SK-N-SH treated with all-trans-retinoic acid at 6 μM for 48 hours (cell line): Measurements from ENCODE around the gene CCDC57.

Experiments used
- ARNTL ChIP-seq: fragments of 450-650 bp; formaldehyde crosslinking; IDR thresholded peaks from 2 replicates; pipeline ENCODE4 v1.5.0; 2020; ENCODE audit warnings: low read depth, mild to moderate bottlenecking, moderate library complexity, borderline replicate concordance
- OSR1 ChIP-seq: fragments of 250-450 bp; sonication (Bioruptor Pico); IDR thresholded peaks from 2 replicates; pipeline ENCODE4 v1.8.0; 2022; ENCODE audit warnings: moderate library complexity, mild to moderate bottlenecking, inconsistent platforms
- ZC3H10 ChIP-seq: fragments of 250-450 bp; sonication (Bioruptor Pico); IDR thresholded peaks from 2 replicates; pipeline ENCODE4 v1.5.1; 2021; ENCODE audit warnings: mild to moderate bottlenecking, moderate library complexity
- ZNF565 ChIP-seq: fragments of 450-650 bp; formaldehyde crosslinking; conservative IDR thresholded peaks from 2 replicates; pipeline ENCODE4 v1.5.0; 2020; ENCODE audit warnings: low read depth, mild to moderate bottlenecking, moderate library complexity
- ZNF70 ChIP-seq: fragments of 450-650 bp; formaldehyde crosslinking; IDR thresholded peaks from 2 replicates; pipeline ENCODE4 v1.5.0; 2020; ENCODE audit warnings: mild to moderate bottlenecking, moderate library complexity
- ZNF8 ChIP-seq: fragments of 450-650 bp; formaldehyde crosslinking; IDR thresholded peaks from 2 replicates; pipeline ENCODE4 v1.5.0; 2020; ENCODE audit warnings: mild to moderate bottlenecking, moderate library complexity
- TF ChIP-seq, protein P1 (sequence below): fragments of 250-450 bp; sonication (Bioruptor Pico); IDR thresholded peaks from 2 replicates; pipeline ENCODE4 v1.5.0; 2020; ENCODE audit warnings: mild to moderate bottlenecking, moderate library complexity
- TF ChIP-seq, protein P2 (sequence below): fragments of 250-450 bp; sonication (Bioruptor Pico); IDR thresholded peaks from 2 replicates; pipeline ENCODE4 v1.5.1; 2021; ENCODE audit warnings: mild to moderate bottlenecking, moderate library complexity
- TF ChIP-seq, protein P3 (sequence below): fragments of 250-450 bp; sonication (Bioruptor Pico); IDR thresholded peaks from 2 replicates; pipeline ENCODE4 v1.8.0; 2020; ENCODE audit warnings: mild to moderate bottlenecking, moderate library complexity, borderline replicate concordance

DNA sequence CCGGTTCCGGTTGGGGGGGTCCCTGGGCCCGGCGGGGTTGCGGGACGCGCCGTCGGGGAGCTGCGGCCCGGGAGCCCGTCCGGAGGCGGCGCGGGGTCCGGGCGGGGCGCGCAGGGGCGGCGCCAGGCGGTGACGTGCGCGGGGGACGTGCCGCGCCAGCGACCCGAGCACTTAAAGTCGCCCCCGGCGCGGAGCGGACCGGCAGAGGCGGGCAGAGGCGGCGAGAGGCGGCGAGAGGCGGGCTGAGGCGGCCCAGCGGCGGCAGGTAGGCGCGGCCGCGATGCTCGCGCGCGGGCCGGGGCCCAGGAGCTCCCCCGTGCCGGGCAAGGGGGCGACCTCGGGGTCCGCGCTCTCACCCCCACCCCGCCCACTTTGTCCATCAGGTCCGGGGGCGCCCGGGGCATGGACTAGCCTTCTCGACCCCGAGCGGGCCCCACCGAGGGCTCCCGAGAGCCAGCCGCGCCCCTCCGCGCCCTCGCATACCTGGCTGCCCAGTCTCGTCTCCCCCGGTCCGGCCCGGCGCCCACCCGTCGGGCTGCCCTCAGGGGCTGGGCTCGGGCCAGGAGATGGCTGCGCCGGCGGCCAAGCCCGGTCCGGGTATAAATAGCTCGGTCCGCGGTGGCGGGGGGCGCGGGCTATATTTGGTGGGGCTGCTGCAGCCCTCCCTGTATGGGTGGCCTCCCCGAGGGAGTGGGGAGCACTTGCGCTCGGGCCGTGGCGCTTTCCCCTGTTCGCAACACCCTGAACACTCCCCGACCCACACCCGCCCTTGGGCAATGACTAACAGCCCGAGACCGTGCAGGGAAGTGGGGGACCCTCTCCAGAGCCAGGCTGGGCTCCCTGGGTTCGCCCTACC is 16.4 kb upstream of the CCDC57 start, which contains the start of gene SLC16A3:
- TF ChIP-seq ZNF8: no peak
- TF ChIP-seq OSR1 (CRISPR knock-in tag): no peak
- no peak for TF ChIP-seq ZNF70 (CRISPR knock-in tag)
- no peak for TF ChIP-seq ZC3H10 (CRISPR knock-in tag)
- no peak for TF ChIP-seq ZNF565 (CRISPR knock-in tag)
- no peak for TF ChIP-seq ARNTL (CRISPR knock-in tag)
- TF ChIP-seq, protein P1, sequence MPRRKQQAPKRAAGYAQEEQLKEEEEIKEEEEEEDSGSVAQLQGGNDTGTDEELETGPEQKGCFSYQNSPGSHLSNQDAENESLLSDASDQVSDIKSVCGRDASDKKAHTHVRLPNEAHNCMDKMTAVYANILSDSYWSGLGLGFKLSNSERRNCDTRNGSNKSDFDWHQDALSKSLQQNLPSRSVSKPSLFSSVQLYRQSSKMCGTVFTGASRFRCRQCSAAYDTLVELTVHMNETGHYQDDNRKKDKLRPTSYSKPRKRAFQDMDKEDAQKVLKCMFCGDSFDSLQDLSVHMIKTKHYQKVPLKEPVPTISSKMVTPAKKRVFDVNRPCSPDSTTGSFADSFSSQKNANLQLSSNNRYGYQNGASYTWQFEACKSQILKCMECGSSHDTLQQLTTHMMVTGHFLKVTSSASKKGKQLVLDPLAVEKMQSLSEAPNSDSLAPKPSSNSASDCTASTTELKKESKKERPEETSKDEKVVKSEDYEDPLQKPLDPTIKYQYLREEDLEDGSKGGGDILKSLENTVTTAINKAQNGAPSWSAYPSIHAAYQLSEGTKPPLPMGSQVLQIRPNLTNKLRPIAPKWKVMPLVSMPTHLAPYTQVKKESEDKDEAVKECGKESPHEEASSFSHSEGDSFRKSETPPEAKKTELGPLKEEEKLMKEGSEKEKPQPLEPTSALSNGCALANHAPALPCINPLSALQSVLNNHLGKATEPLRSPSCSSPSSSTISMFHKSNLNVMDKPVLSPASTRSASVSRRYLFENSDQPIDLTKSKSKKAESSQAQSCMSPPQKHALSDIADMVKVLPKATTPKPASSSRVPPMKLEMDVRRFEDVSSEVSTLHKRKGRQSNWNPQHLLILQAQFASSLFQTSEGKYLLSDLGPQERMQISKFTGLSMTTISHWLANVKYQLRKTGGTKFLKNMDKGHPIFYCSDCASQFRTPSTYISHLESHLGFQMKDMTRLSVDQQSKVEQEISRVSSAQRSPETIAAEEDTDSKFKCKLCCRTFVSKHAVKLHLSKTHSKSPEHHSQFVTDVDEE (CRISPR knock-in tag): no peak
- TF ChIP-seq, protein P2, sequence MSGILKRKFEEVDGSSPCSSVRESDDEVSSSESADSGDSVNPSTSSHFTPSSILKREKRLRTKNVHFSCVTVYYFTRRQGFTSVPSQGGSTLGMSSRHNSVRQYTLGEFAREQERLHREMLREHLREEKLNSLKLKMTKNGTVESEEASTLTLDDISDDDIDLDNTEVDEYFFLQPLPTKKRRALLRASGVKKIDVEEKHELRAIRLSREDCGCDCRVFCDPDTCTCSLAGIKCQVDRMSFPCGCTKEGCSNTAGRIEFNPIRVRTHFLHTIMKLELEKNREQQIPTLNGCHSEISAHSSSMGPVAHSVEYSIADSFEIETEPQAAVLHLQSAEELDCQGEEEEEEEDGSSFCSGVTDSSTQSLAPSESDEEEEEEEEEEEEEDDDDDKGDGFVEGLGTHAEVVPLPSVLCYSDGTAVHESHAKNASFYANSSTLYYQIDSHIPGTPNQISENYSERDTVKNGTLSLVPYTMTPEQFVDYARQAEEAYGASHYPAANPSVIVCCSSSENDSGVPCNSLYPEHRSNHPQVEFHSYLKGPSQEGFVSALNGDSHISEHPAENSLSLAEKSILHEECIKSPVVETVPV (CRISPR knock-in tag): no peak
- TF ChIP-seq, protein P3, sequence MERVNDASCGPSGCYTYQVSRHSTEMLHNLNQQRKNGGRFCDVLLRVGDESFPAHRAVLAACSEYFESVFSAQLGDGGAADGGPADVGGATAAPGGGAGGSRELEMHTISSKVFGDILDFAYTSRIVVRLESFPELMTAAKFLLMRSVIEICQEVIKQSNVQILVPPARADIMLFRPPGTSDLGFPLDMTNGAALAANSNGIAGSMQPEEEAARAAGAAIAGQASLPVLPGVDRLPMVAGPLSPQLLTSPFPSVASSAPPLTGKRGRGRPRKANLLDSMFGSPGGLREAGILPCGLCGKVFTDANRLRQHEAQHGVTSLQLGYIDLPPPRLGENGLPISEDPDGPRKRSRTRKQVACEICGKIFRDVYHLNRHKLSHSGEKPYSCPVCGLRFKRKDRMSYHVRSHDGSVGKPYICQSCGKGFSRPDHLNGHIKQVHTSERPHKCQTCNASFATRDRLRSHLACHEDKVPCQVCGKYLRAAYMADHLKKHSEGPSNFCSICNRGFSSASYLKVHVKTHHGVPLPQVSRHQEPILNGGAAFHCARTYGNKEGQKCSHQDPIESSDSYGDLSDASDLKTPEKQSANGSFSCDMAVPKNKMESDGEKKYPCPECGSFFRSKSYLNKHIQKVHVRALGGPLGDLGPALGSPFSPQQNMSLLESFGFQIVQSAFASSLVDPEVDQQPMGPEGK (CRISPR knock-in tag): no peak
